Ectodermal cell (in vitro differentiated cells): ENCODE data around the gene SPPL2C.
"Not testable (repeated sequence)": the region's sequence is repeated elsewhere in the genome, so short reads cannot be mapped to it uniquely, and the experiment has no call there.

Experiments used
- H3K27ac ChIP-seq: 2 replicates; pipeline ENCODE4 v1.7.0; 2013; ENCODE audit warnings: mild to moderate bottlenecking, low read depth, low read length; ENCODE audit not compliant: insufficient read depth, poor library complexity, severe bottlenecking
- H3K27me3 ChIP-seq: 2 replicates; pipeline ENCODE4 v1.7.0; 2013; ENCODE audit warnings: mild to moderate bottlenecking, low read length; ENCODE audit not compliant: insufficient read depth, control insufficient read depth, poor library complexity, severe bottlenecking
- H3K36me3 ChIP-seq: one replicate; pipeline ENCODE4 v1.7.0; 2013; ENCODE audit warnings: low read length; ENCODE audit not compliant: control insufficient read depth, insufficient read depth
- H3K4me1 ChIP-seq: one replicate; pipeline ENCODE4 v1.7.0; 2013; ENCODE audit warnings: low read length; ENCODE audit not compliant: control insufficient read depth, insufficient read depth
- H3K4me3 ChIP-seq: 2 replicates; pipeline ENCODE4 v1.7.0; 2013; ENCODE audit warnings: low read depth, low read length, control low read depth; ENCODE audit not compliant: insufficient read depth
- H3K9me3 ChIP-seq: 2 replicates; pipeline ENCODE4 v1.7.0; 2013; ENCODE audit warnings: mild to moderate bottlenecking, low read length, moderate library complexity; ENCODE audit not compliant: control insufficient read depth
- WGBS, 2 experiments: methylation state at CpG; one replicate each; pipeline ENCODE4 v1.1.7; 2013; ENCODE audit warnings: missing lambda C conversion rate in 2 of 2; 5-methylcytosine and 5-hydroxymethylcytosine counted together

SPPL2C gene

DNA sequence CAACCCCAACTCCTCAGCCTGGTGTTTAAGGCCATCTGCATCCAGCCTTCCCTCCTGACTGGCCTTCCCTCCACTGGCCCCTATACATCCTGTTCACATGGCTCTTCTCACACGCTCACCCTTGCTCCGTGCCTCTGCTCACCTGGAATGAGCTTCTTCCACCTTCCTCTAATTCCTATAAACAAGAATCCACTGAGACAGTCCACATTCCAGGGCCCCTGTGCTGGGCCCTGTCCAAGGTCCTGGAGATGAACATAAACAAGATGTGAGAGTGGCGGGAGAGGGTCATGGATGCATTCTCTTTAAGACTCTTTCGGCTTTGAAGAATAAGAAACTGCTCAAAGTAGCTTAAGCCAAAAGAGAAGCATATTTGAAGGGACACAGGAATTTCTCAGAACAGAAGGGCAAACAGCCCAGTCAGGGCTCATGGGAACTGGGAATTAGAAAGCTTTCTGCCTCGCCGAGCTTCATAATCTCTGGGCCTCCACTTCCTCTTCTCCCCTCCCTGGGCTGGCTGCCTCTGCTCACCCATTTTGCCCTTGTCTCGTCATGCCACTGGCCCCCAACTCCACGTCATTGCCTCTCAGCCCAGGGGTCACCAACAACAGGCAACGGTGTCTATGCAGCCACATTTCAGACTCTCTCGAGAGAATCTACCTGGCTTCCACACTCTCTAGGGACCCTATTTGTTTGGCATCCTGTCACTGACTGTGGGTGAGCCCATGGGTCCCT is 13.5 kb downstream of the SPPL2C start:
- no peaks in the 10 kb centered on the region for H3K27me3 ChIP-seq
- H3K36me3 ChIP-seq: no peaks in the 10 kb centered on the region
- no peak overlapping the region for H3K27ac ChIP-seq
- WGBS, 2 experiments: 56 to 57% methylated on average over 10 of the region's 10 CpGs
- H3K9me3 ChIP-seq: no peaks in the 10 kb centered on the region
- no peaks in the 10 kb centered on the region for H3K4me1 ChIP-seq
- H3K4me3 ChIP-seq: no peak overlapping the region

DNA sequence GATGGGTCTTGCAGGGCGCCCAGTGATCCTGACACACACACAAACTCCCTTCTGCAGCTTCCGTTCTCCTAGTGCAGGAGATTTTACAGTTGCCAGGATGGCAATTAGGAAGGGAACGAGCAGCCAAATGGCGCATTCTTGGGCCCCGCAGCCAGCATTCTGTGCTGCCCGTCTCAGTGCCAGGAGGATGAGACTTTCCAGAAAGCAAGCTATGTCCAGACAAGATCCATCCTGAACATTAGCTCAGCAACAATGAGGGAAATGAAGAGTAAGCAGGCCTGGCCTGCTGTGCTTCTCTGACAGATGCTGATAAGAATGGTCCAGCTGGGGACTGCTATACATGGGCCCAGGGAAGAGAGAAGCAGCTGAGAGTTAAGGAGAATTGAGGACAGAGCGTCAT is 16.5 kb downstream of the SPPL2C start:
- no peaks in the 10 kb centered on the region for H3K4me1 ChIP-seq
- no peak overlapping the region for H3K4me3 ChIP-seq
- H3K9me3 ChIP-seq: no peaks in the 10 kb centered on the region
- WGBS, 2 experiments: 92 to 94% methylated on average over 7 of the region's 7 CpGs
- no peak overlapping the region for H3K27ac ChIP-seq
- no peaks in the 10 kb centered on the region for H3K27me3 ChIP-seq
- H3K36me3 ChIP-seq: no peaks in the 10 kb centered on the region

DNA sequence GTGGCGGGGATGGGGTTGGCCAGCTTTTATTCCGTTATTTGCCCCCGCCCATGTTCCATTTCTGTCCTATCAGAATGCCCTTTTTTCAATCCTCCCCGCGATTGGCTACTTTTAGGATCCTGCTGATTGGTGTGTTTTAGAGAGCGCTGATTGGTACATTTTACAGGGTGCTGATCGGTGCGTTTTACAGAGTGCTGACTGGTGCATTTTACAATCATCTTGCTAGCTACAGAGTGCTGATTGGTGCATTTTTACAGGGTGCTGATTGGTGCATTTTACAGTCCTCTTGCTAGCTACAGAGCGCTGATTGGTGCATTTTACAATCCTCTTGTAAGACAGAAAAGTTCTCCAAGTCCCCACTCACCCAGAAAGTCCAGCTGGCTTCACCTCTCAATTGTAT is 17.4 kb downstream of the SPPL2C start:
- not testable (repeated sequence) for H3K27ac ChIP-seq, H3K27me3 ChIP-seq, H3K4me1 ChIP-seq, H3K9me3 ChIP-seq, H3K36me3 ChIP-seq, H3K4me3 ChIP-seq
- 79 to 83% methylated on average over 9 of the region's 9 CpGs for WGBS, 2 experiments

DNA sequence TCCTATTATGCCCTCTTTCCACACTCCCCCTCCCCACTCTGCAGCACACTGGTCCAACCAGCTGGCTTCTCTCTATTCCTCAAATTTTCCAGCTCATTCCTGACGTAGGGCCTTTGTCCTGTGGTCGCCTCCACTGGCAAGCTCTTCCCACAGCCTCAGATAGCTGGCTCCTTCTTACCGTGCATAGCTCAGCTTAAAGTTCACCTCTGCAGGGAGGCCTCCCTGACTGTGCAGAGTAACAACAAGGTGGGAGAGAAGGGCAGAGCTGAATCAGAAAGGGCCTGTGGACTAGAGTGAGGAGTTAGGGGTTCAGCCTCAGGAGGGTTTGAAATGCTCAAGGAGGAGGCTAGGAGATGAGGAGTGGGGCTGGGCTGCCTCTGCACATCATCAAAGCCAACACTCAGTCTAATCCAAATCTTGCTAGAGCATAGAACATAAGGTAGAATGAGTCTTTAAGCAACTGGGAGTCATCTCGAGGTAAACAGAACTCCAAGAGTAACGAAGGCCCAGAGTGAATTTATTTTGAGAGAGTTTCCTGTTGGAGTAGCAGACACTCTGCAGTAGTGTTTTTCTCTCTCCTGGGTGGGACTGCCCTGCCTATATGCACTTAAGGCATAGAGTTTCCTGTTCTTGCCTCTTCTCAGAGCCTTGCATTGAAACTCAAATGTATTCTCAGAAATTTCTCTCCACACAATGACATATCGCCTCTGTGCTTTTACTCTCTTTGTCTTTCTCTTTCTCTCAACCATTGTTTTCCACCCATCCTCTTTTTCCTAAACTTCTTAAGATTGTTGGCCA is 19.4 kb downstream of the SPPL2C start:
- 67 to 74% methylated on average over 6 of the region's 6 CpGs for WGBS, 2 experiments
- Histone ChIP-seq H3K36me3 (no peaks in the 10 kb centered on the region), H3K27ac (no peak overlapping the region), H3K9me3 (no peaks in the 10 kb centered on the region), H3K27me3 (no peaks in the 10 kb centered on the region), H3K4me1 (no peaks in the 10 kb centered on the region), H3K4me3 (no peak overlapping the region)

DNA sequence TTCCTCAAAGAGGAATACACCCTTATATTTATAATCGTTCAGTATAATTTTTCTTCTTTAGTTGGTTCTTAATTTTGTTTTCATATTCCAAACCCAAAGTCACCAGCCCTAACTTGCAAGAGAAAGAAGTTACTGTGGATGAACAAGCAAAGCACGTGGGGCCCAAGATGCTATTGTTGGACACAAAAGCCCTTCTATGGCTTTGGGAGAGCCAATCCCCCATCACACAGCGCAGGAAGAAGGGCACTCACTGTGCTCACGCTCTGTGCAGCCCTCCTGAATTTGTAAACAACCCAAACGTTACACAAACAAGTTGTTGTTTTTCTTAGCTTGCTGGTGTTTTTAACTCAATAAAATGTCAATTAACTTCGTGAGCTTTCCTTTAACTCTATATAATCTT is 22.5 kb downstream of the SPPL2C start:
- H3K9me3 ChIP-seq: no peaks in the 10 kb centered on the region
- H3K36me3 ChIP-seq: no peaks in the 10 kb centered on the region
- peaks cover 7% of the 10 kb centered on the region for H3K4me1 ChIP-seq
- no peaks in the 10 kb centered on the region for H3K27me3 ChIP-seq
- 95 to 97% methylated on average over 5 to 6 of the region's 6 CpGs for WGBS, 2 experiments
- H3K27ac ChIP-seq: no peak overlapping the region
- H3K4me3 ChIP-seq: no peak overlapping the region

DNA sequence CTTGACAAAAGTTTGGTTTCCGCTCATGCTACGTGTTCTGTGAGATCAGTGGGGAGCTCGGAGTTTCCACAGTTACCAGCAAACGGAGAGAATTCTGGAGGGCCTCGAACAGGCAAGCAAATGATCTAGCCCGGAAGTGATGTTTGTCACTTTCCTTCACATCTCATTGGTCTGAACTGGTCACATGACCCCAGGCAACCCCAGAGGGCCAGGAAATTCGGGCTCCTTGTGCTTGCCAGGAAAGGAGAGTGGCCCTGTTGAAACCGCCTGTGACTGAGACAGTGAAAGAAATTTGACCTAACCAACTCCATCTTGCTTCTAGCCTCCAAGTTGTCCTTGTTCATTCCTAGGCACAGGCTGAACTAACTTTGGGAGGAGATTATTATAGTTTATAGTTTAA is 23.0 kb downstream of the SPPL2C start:
- H3K27ac ChIP-seq: no peak overlapping the region
- no peaks in the 10 kb centered on the region for H3K9me3 ChIP-seq
- no peaks in the 10 kb centered on the region for H3K27me3 ChIP-seq
- 73% methylated on average over 8 of the region's 8 CpGs for WGBS, 2 experiments
- no peak overlapping the region for H3K4me3 ChIP-seq
- peaks cover 7% of the 10 kb centered on the region for H3K4me1 ChIP-seq
- no peaks in the 10 kb centered on the region for H3K36me3 ChIP-seq

DNA sequence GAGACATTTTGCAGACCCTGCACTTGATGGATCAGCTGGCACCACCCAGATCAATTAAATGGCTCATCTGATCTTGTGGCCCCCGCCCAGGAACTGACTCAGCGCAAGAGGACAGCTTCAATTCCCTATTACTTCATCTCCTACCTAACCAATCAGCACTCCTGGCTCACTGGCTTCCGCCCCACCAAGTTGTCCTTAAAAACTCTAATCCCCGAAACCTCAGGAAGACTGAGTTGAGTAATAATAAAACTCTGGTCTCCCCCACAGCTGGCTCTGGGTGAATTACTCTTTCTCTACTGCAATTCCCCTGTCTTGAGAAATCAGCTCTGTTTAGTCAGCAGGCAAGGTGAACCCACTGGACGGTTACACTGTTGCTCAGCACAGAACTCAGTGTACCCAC is 23.6 kb downstream of the SPPL2C start:
- no peak overlapping the region for H3K4me3 ChIP-seq
- no peaks in the 10 kb centered on the region for H3K36me3 ChIP-seq
- H3K27me3 ChIP-seq: no peaks in the 10 kb centered on the region
- 55 to 58% methylated on average over 5 of the region's 5 CpGs for WGBS, 2 experiments
- H3K4me1 ChIP-seq: peaks cover 7% of the 10 kb centered on the region
- no peaks in the 10 kb centered on the region for H3K9me3 ChIP-seq
- H3K27ac ChIP-seq: no peak overlapping the region

DNA sequence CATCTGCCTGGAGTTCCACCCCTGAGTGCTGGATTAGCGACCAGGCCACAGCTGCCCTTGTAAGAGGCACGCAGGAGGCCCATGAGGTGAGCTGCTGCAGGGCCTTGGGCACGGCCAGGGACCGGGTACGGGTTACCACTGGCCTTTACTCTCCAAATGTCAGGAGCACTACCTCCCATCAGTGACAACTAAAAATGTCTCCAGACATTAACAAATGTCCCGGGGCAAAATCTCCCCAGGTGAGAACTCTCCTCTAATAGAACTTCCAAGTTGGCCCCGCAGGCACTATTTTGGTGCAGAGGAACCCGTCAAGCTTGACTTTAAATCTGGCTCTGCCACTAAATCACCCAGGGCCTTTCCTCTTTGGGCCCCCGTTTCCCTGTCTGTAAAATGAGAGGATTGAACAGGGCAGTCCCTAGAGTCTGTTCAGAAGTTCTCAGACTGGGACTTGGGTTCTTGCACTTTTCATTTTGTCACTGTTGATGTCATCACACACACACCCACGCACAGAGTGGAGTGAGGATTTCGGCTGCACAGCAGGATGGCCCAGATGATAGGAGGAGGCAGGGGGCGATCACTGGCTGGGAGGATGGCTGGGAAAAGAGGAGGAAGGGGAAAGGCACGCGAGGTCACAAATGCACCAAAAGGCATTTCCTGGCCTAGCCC is 25.1 kb downstream of the SPPL2C start:
- WGBS, 2 experiments: 66 to 69% methylated on average over 14 of the region's 14 CpGs
- no peaks in the 10 kb centered on the region for H3K27me3 ChIP-seq
- H3K27ac ChIP-seq: no peak overlapping the region
- H3K36me3 ChIP-seq: no peaks in the 10 kb centered on the region
- H3K4me3 ChIP-seq: no peak overlapping the region
- H3K9me3 ChIP-seq: no peaks in the 10 kb centered on the region
- peaks cover 11% of the 10 kb centered on the region for H3K4me1 ChIP-seq

DNA sequence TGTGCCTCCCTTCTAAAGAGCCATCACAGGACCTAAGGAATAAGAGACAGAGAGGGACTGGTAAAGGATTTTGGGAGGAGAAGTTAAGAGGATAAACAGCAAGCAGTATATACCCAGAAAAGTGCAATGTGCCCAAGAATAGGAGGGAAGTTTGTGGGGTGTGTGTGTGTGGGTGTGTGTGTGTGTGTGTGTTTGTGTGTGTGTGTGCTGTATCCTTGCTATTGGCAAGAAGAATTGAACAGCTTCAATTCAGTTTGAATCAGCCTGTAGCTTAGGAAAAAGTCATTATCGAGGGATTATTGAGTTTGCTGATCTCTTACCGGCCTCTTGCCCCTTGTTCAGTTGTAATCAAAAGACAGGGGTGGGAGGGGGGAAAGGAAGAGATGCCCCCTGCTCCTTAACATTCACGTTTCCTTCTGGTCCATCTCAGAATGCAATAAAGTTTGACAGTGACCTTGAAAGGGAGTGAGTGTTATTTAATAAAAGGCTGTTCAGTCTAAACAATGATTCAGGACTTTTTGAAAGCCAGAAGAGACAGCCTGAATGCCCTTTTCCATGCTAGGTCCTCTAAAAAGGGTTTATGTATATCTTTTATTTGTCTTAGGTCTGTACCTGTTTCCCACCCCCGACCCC is 25.8 kb downstream of the SPPL2C start:
- H3K36me3 ChIP-seq: no peaks in the 10 kb centered on the region
- no peaks in the 10 kb centered on the region for H3K9me3 ChIP-seq
- no peak overlapping the region for H3K27ac ChIP-seq
- peaks cover 11% of the 10 kb centered on the region for H3K4me1 ChIP-seq
- no peaks in the 10 kb centered on the region for H3K27me3 ChIP-seq
- 74 to 86% methylated on average over 3 to 4 of the region's 4 CpGs for WGBS, 2 experiments
- H3K4me3 ChIP-seq: no peak overlapping the region

DNA sequence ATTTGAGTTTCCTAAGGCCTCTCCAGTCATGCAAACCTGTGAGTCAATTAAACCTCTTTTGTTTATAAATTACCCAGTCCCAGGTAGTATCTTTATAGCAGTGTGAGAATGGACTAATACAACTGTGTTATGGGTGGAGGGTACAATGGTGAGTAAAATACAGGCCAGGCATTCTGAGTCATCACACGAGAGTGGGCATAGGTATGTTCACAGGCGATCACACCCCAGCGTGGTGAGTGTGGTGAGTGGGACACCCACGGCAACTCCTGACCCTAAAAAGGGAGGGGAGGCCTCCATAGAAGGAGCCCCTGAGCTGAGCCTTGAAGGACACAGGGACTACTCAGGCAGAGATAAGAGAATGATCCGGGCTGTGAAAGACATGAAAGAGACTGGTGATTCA is 27.0 kb downstream of the SPPL2C start:
- Histone ChIP-seq H3K36me3 (no peaks in the 10 kb centered on the region), H3K4me3 (no peak overlapping the region), H3K9me3 (no peaks in the 10 kb centered on the region), H3K27ac (no peak overlapping the region), H3K27me3 (no peaks in the 10 kb centered on the region), H3K4me1 (peaks cover 11% of the 10 kb centered on the region)
- 90 to 92% methylated on average over 5 of the region's 5 CpGs for WGBS, 2 experiments
